Glutamatergic neuron (in vitro differentiated cells): Measurements from ENCODE around the gene ATP10B. TPM values are rescaled to one million over a fixed set of nuclear protein-coding genes. Genes with fewer than 3 reads are reported as not detected.

Experiments used
- DNase-seq: peaks from one replicate; pipeline ENCODE4 v3.0.0; 2022
- H3K27ac Mint-ChIP-seq: one replicate; pipeline ENCODE4 v1.8.0; 2020; ENCODE audit warnings: mild to moderate bottlenecking, mixed read lengths, inconsistent platforms; ENCODE audit not compliant: unreplicated experiment
- H3K27me3 Mint-ChIP-seq: one replicate; pipeline ENCODE4 v1.8.0; 2020; ENCODE audit warnings: mild to moderate bottlenecking, moderate library complexity, mixed read lengths, inconsistent platforms; ENCODE audit not compliant: unreplicated experiment
- H3K36me3 Mint-ChIP-seq: one replicate; pipeline ENCODE4 v1.8.0; 2020; ENCODE audit warnings: mild to moderate bottlenecking, mixed read lengths, inconsistent platforms; ENCODE audit not compliant: unreplicated experiment
- H3K4me1 Mint-ChIP-seq: one replicate; pipeline ENCODE4 v1.8.0; 2020; ENCODE audit warnings: mild to moderate bottlenecking, low read depth, mixed read lengths, inconsistent platforms; ENCODE audit not compliant: unreplicated experiment
- H3K4me3 Mint-ChIP-seq: one replicate; pipeline ENCODE4 v1.8.0; 2020; ENCODE audit warnings: mild to moderate bottlenecking, mixed read lengths, inconsistent platforms; ENCODE audit not compliant: unreplicated experiment
- H3K9me3 Mint-ChIP-seq: one replicate; pipeline ENCODE4 v1.8.0; 2020; ENCODE audit warnings: mild to moderate bottlenecking, moderate library complexity, mixed read lengths, inconsistent platforms; ENCODE audit not compliant: unreplicated experiment
- total RNA-seq: library from RNA; stranded (reverse); fragmentation: NEBNext Ultra II Directional; extraction: Animal tissue kit (Norgen Biotek cat#: 25700); gene quantifications from one replicate; pipeline ENCODE4 v1.2.1, GENCODE V29; 2021; ENCODE audit not compliant: unreplicated experiment
- TF ChIP-seq, protein P1 (sequence below): fragments of 200-600 bp; sonication (generic); IDR thresholded peaks from one replicate; pipeline ENCODE4 v1.5.0; 2021; ENCODE audit not compliant: partially characterized antibody, unreplicated experiment

ATP10B gene
- total RNA-seq, 1 donor from 2014 or later = not detected

DNA sequence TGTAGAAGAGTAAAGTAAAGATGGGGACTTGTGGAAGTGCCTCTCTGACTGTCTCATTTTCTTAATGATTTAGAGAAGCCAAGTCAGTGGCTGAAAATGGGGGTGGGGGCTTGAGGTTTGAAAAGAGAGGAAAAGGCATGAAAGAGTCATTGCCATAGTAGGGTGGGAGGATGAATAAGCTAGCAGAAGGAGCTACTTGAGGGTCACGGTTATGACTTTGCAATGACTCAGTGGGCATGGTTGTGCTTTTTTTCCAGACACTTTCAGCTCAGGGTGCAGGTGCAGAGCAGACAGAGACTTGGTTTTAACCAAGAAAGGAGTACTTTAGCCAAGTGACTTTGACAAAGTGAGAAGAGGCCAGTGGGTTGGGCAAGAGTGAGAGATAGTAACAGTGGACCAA lies 312.6 kb downstream of the ATP10B start:
- Mint-ChIP-seq H3K4me3 (no peak overlapping the region), H3K9me3 (no peaks in the 10 kb centered on the region), H3K4me1 (no peaks in the 10 kb centered on the region), H3K27ac (no peak overlapping the region), H3K27me3 (no peaks in the 10 kb centered on the region), H3K36me3 (no peaks in the 10 kb centered on the region)
- TF ChIP-seq, protein P1, sequence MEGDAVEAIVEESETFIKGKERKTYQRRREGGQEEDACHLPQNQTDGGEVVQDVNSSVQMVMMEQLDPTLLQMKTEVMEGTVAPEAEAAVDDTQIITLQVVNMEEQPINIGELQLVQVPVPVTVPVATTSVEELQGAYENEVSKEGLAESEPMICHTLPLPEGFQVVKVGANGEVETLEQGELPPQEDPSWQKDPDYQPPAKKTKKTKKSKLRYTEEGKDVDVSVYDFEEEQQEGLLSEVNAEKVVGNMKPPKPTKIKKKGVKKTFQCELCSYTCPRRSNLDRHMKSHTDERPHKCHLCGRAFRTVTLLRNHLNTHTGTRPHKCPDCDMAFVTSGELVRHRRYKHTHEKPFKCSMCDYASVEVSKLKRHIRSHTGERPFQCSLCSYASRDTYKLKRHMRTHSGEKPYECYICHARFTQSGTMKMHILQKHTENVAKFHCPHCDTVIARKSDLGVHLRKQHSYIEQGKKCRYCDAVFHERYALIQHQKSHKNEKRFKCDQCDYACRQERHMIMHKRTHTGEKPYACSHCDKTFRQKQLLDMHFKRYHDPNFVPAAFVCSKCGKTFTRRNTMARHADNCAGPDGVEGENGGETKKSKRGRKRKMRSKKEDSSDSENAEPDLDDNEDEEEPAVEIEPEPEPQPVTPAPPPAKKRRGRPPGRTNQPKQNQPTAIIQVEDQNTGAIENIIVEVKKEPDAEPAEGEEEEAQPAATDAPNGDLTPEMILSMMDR = no peak
- no peak for DNase-seq

DNA sequence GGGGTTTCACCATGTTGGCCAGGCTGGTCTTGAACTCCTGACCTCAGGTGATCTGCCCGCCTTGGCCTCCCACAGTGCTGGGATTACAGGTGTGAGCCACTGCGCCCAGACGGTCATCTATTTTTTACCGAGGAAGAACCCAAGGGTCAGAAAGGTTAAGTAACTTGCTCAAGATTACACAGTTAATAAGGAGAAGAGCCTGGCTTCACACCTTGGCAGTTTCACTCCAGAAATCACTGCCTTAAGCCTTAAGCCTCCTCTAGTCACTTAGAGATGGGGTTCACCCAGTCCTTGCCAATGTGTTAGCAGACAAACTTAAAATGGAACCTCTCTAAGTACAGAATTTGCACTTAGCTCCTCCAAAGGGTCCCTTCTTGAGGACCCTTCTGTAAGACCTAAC lies 314.1 kb downstream of the ATP10B start:
- Mint-ChIP-seq H3K27ac (no peak overlapping the region), H3K9me3 (no peaks in the 10 kb centered on the region), H3K36me3 (no peaks in the 10 kb centered on the region), H3K4me3 (no peak overlapping the region), H3K4me1 (no peaks in the 10 kb centered on the region), H3K27me3 (no peaks in the 10 kb centered on the region)
- TF ChIP-seq, protein P1 = no peak
- DNase-seq = no peak

DNA sequence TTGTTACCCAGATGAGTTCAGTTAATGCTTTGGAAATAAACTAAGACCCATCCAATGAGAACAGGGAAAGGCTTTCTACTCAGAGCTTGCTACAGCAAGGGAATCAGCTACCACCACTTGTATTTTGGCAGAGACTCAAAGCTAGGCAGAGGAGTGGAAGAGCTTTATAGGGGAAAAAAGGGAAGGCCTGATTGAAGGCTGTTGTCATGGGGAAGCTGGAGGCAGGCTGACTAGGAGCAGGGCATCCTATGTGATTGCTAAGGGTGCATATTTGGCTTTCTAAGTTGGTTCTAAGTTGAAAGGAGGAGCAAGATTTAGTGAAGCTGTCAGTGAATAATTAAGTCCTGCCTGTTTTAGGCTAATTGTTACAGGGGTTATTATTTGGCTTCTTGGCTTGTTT lies 314.9 kb downstream of the ATP10B start:
- H3K27ac Mint-ChIP-seq = no peak overlapping the region
- H3K4me1 Mint-ChIP-seq = no peaks in the 10 kb centered on the region
- H3K9me3 Mint-ChIP-seq = no peaks in the 10 kb centered on the region
- H3K4me3 Mint-ChIP-seq = no peak overlapping the region
- H3K27me3 Mint-ChIP-seq = peaks cover 1% of the 10 kb centered on the region
- DNase-seq = no peak
- H3K36me3 Mint-ChIP-seq = no peaks in the 10 kb centered on the region
- TF ChIP-seq, protein P1 = no peak

DNA sequence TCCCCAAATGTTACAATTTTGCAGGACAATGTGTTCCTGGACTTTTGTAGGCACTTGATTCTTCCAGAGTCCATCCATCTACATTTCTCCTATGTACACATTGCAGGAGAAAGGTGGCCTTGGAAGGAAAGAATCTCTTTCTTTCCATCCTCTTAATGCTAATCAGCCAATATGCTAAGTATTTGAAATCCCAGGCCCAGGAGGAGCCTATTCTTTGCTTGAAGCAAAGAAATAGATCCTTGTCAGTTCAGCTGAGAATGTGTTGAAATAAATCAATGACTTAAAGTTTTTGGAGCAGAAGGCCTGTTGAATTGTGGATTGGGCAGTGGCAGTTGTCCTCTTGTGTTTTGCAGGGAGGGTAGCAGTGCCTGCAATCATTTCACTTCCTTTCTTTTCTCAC lies 317.1 kb downstream of the ATP10B start:
- Mint-ChIP-seq H3K36me3 (no peaks in the 10 kb centered on the region), H3K27ac (no peak overlapping the region), H3K4me3 (no peak overlapping the region), H3K27me3 (peaks cover 1% of the 10 kb centered on the region), H3K4me1 (no peaks in the 10 kb centered on the region), H3K9me3 (no peaks in the 10 kb centered on the region)
- no peak for DNase-seq
- TF ChIP-seq, protein P1 = no peak

DNA sequence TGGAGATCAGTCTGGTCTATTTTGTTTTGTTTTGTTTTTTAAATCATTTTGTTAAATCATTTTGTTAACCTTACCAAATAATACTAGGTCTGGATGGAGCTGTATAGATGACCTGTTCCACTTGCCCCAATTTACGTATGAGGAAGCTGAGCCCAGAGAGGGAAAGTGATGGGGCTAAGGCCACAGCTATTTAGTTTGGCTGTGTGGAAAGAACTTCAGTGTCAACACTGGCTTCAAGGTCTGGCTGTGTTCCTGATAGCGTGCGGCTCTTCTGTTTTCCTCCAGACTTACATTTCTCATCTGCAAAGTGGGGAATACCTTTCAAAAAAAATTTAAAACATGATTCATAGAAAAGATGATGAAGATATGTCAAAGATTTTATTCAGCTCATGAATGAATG lies 317.9 kb downstream of the ATP10B start:
- Mint-ChIP-seq H3K9me3 (no peaks in the 10 kb centered on the region), H3K27me3 (peaks cover 3% of the 10 kb centered on the region), H3K36me3 (no peaks in the 10 kb centered on the region), H3K27ac (no peak overlapping the region), H3K4me1 (no peaks in the 10 kb centered on the region), H3K4me3 (no peak overlapping the region)
- DNase-seq = no peak
- TF ChIP-seq, protein P1 = no peak
